Ovary (tissue), 9 donors: Measurements from ENCODE around the gene OR8A1. TPM values are rescaled to one million over a fixed set of nuclear protein-coding genes. Genes with fewer than 3 reads are reported as not detected.

Source experiments
- DNase-seq, 5 donors: peaks; one replicate each; pipeline ENCODE4 v3.0.0-alpha.2; 2019 to 2020
- H3K27ac ChIP-seq, 2 donors: fragments of 200-600 bp; one replicate each; pipeline versions ENCODE4 v1.5.1 to v1.8.0; 2019 to 2022
- H3K27me3 ChIP-seq: fragments of 200-600 bp; one replicate; pipeline ENCODE4 v1.8.0; 2022
- H3K36me3 ChIP-seq: fragments of 200-600 bp; sonication (generic); one replicate; pipeline ENCODE4 v1.5.1; 2019
- H3K4me1 ChIP-seq: one replicate; pipeline ENCODE4 v1.8.1; 2013; ENCODE audit warnings: mild to moderate bottlenecking, moderate library complexity; ENCODE audit not compliant: insufficient read depth
- H3K4me3 ChIP-seq: fragments of 200-600 bp; sonication (generic); one replicate; pipeline ENCODE4 v1.5.1; 2017
- H3K9me3 ChIP-seq, 2 donors: fragments of 200-600 bp in 1 of 2; sonication (generic) in 1 of 2; one replicate each; pipeline versions ENCODE4 v1.5.1 to v1.8.1; 2013 to 2019; ENCODE audit warnings: mild to moderate bottlenecking in 1 of 2, moderate library complexity in 1 of 2
- EP300 ChIP-seq: sonication (generic); formaldehyde crosslinking; IDR thresholded peaks from one replicate; pipeline ENCODE4 v1.6.1; 2017; ENCODE audit warnings: antibody characterized with exemption
- POLR2A ChIP-seq: fragments of 450-650 bp; IDR thresholded peaks from one replicate; pipeline ENCODE4 v1.6.1; 2017; ENCODE audit warnings: antibody characterized with exemption, mild to moderate bottlenecking, moderate library complexity
- WGBS, 3 donors: extraction: QIAGEN DNeasy Blood & Tissue Kit in 1 of 3; methylation state at CpG; one replicate each; pipeline versions ENCODE4 v1.1.5 to v1.1.7; 2013 to 2017; 5-methylcytosine and 5-hydroxymethylcytosine counted together
- intact Hi-C, 4 donors: fragments of 100-400 bp; cut with DNase I; formaldehyde crosslinking; loops; one replicate each; pipeline versions ENCODE4 v1.11.0 to v1.15.1; 2022 to 2023
- polyA plus RNA-seq, 2 donors: library from polyadenylated mRNA; stranded (reverse); fragments of 200-250 nt in 1 of 2; fragments of 350-450 nt in 1 of 2; fragmentation: Illumina TruSeq in 1 of 2; extraction: RNeasy Lipid Tissue Mini Kit (QIAGEN cat#74804) in 1 of 2; gene quantifications; one replicate each; pipeline ENCODE4 v1.2.3, GENCODE V29; 2013 to 2014
- total RNA-seq, 7 donors: library from RNA; depleted of rRNA in 2 of 7; stranded (reverse); fragments of >200 nt in 2 of 7; fragmentation: NEBNext Ultra II Directional in 3 of 7; extraction: Animal tissue kit (Norgen Biotek cat#: 25700) in 3 of 7; gene quantifications; one replicate each; pipeline versions ENCODE4 v1.1.0 to v1.2.4, GENCODE V29; 2016 to 2023
- TF ChIP-seq, protein P1 (sequence below), 3 donors: fragments of 450-650 bp in 2 of 3; fragments of 200-600 bp in 1 of 3; IDR thresholded peaks; one replicate each; pipeline versions ENCODE4 v1.5.1 to v1.8.0; 2016 to 2022; ENCODE audit warnings: antibody characterized with exemption in 3 of 3, mild to moderate bottlenecking in 1 of 3
- donor health status: DM: no; HTN: no; CAD: no; lungs with moderate emphysema.
- donor health status: DM: no; HTN: no; CAD: no.
- donor health status: Bipolar disorder and iron deficiency.
- donor health status: DM: yes; HTN: yes; CAD: no.
- donor health status: DM: no; HTN: no; CAD: no.
- donor health status: DM: yes; HTN: yes; CAD: no.

The OR8A1 gene
- total and polyA plus RNA-seq, 9 donors, result not detected

DNA sequence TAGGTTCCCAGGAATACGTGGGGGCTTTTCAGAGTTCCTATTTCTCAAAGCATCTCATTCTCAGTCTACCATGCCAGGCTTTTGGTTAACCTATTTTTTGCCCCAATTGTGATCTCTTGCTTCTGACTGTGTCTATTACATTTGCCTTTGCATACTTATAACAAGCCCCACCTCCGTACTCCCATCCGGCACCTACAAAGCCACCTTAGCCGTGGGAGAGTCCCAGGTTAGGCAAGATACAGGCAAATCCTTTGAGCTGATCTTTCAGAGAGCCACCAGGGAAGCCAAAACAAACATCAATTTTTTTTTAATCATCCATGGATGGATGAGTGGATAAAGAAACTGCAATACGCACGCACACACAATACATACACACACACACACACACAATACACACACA is 22.8 kb downstream of the OR8A1 start:
- no peaks in the 10 kb centered on the region for H3K36me3 ChIP-seq
- no peak overlapping the region for H3K27ac ChIP-seq
- TF ChIP-seq, protein P1, sequence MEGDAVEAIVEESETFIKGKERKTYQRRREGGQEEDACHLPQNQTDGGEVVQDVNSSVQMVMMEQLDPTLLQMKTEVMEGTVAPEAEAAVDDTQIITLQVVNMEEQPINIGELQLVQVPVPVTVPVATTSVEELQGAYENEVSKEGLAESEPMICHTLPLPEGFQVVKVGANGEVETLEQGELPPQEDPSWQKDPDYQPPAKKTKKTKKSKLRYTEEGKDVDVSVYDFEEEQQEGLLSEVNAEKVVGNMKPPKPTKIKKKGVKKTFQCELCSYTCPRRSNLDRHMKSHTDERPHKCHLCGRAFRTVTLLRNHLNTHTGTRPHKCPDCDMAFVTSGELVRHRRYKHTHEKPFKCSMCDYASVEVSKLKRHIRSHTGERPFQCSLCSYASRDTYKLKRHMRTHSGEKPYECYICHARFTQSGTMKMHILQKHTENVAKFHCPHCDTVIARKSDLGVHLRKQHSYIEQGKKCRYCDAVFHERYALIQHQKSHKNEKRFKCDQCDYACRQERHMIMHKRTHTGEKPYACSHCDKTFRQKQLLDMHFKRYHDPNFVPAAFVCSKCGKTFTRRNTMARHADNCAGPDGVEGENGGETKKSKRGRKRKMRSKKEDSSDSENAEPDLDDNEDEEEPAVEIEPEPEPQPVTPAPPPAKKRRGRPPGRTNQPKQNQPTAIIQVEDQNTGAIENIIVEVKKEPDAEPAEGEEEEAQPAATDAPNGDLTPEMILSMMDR (IDR thresholded peaks at IDR 0.05), result no peak
- TF ChIP-seq POLR2A (no peak), EP300 (no peak)
- intact Hi-C loops, result no loop called here
- H3K9me3 ChIP-seq, result no peaks in the 10 kb centered on the region
- H3K27me3 ChIP-seq, result no peaks in the 10 kb centered on the region
- no peak overlapping the region for H3K4me3 ChIP-seq
- no peak for DNase-seq
- no peaks in the 10 kb centered on the region for H3K4me1 ChIP-seq
- WGBS, 3 donors, result 75 to 83% (median 80%) methylated on average over 6 of the region's 6 CpGs

DNA sequence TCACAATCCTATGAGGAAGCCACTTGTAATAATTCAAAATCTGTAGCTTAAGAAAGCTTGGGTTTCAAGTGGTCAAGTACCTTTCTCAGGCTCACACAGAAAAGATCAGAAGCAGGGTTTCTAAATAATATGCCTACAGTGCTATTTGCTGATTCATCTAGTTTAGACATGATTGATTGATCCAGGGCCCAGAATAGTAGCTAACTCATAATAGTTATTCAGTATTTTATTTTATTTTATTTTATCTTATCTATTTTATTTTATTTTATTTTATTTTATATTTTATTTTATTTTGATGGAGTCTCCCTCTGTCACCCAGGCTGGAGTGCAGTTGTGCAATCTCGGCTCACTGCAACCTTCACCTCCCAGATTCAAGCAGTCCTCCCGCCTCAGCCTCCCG is 25.5 kb downstream of the OR8A1 start:
- H3K4me3 ChIP-seq, result no peak overlapping the region
- no peaks in the 10 kb centered on the region for H3K27me3 ChIP-seq
- no peaks in the 10 kb centered on the region for H3K4me1 ChIP-seq
- no peaks in the 10 kb centered on the region for H3K9me3 ChIP-seq
- TF ChIP-seq, protein P1 (IDR thresholded peaks at IDR 0.05), result no peak
- TF ChIP-seq EP300, result no peak
- TF ChIP-seq POLR2A, result no peak
- no peaks in the 10 kb centered on the region for H3K36me3 ChIP-seq
- intact Hi-C loops, result no loop called here
- no peak for DNase-seq
- no peak overlapping the region for H3K27ac ChIP-seq
- 79 to 92% (median 82%) methylated on average over 3 of the region's 3 CpGs for WGBS, 3 donors

DNA sequence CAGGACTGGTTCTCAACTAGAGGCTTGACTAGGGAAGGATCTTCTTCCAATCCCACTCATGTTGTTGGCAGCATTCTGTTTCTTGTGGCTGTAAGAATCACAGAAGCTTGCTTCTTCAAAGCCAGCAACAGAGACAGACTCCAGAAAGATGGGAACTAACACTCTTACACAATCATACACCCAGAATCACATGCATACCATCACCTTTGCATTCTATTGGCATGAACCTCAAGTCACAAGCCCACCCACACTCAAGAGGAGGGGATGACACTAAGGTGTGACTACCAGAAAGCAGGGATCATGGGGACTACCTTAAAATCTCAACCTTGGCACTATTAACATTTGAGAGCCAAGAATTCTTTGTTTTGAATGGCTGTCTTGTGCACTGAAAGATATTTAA is 27.8 kb downstream of the OR8A1 start:
- intact Hi-C loops, result no loop called here

DNA sequence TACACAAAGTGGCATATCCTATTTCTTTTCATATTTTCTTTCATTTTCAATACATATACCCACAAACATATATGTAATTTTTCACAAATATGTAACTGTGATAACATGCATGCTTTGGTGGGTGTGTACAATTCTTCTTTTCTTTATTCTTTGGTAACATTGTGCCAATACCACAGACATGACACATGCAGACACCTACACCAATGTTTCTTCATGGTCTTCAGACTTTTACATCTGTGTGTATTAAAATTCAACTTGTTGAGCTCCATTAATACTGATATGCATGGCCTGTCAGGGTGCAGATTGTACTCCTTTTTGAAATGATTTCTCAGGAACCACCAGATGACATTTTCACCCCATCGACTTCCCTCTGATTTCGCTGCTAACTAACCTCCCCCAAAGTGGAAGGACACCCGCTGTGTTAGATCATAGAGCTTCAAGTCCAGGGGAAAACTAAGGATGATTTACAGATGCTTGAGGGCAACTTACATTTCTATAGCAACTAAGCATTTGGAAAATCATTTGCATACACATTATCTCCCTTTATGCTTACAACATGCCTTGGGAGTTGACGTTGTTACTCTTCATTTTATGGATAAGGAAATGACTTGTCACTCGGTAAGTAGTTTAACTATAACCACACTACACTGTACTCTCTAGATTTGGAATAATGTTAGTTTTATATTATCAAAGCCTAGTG is 31.0 kb downstream of the OR8A1 start:
- no peak overlapping the region for H3K27ac ChIP-seq
- no peak for DNase-seq
- WGBS, 3 donors, result 36 to 50% (median 39%) methylated on average over 5 of the region's 5 CpGs
- no peaks in the 10 kb centered on the region for H3K4me1 ChIP-seq
- H3K36me3 ChIP-seq, result no peaks in the 10 kb centered on the region
- intact Hi-C loops, result no loop called here
- TF ChIP-seq POLR2A, result no peak
- TF ChIP-seq, protein P1 (IDR thresholded peaks at IDR 0.05), result no peak
- no peak for TF ChIP-seq EP300
- no peak overlapping the region for H3K4me3 ChIP-seq
- no peaks in the 10 kb centered on the region for H3K27me3 ChIP-seq
- no peaks in the 10 kb centered on the region for H3K9me3 ChIP-seq

More for the DNA sequence above, 27.8 kb downstream of the OR8A1 start:
- H3K4me3 ChIP-seq, result no peak overlapping the region
- no peaks in the 10 kb centered on the region for H3K9me3 ChIP-seq
- H3K27ac ChIP-seq, result no peak overlapping the region
- H3K4me1 ChIP-seq, result no peaks in the 10 kb centered on the region
- no peaks in the 10 kb centered on the region for H3K36me3 ChIP-seq
- no peaks in the 10 kb centered on the region for H3K27me3 ChIP-seq
- DNase-seq, result no peak
- TF ChIP-seq EP300, result no peak
- TF ChIP-seq, protein P1 (IDR thresholded peaks at IDR 0.05), result no peak
- no peak for TF ChIP-seq POLR2A
